Mucosa of gallbladder (tissue), 1 donor: Measurements from ENCODE around the gene CEP250. TPM values are rescaled to one million over a fixed set of nuclear protein-coding genes. Genes with fewer than 3 reads are reported as not detected.
A peak's percentile ranks its signal among the peaks of the same experiment; 100 is the strongest.
"Not testable (repeated sequence)": the region's sequence is repeated elsewhere in the genome, so short reads cannot be mapped to it uniquely, and the experiment has no call there.

Experiments used
- DNase-seq: peaks from one replicate; pipeline ENCODE4 v3.0.0-alpha.2; 2020; ENCODE audit warnings: low spot score
- total RNA-seq: library from RNA; stranded (reverse); gene quantifications from one replicate; pipeline ENCODE4 v1.2.1, GENCODE V29; 2021
- donor health status: DM: no; HTN: no; CAD: no.

The CEP250 gene
- total RNA-seq, 1 donor from 2014 or later, result 33.5 TPM

DNA sequence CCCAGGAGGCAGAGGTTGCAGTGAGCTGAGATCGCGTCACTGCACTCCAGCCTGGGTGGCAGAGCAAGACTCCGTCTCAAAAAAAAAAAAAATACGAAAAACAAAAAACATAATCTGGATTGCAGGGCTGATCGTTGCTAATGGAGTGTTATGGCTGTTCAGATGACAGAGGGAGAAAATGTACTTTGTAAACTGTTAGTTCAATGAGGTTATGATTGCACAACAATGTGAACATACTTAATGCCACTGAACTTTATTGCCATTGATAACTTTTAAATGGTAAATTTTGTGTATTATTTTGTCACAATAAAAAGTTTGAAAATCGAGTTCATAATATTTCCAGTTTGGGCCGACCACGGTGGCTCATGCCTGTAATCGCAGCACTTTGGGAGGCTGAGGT is 63.6 kb downstream of the CEP250 start:
- DNase-seq, result no peak

DNA sequence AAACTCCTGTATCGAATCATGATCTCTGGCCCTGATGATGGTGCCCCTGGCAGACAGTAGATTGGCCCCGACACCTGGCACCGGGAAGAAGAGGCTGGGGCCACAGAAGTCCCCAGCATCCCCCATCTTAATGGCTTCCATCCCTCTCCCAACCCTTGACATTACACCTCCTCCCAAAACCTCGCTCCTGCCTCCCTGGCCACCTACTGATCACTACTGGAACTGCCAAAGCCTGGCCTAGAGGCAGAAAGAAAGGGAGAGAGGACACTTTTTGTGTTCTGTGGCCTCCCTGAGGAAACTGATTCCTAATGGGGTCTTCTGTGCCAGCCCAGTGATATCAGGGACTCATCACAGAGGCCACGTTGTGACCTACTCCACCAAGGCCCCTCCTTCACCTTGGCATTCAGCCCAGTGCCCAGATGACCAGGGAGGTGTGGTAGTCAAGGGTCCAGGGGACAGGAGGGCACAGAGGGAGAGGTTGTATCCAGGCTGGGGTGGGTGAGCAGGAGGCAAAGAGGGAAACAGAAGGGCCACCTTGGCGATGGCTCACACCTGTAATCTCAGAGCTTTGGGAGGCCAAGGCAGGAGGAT is 68.0 kb downstream of the CEP250 start:
- no peak for DNase-seq

DNA sequence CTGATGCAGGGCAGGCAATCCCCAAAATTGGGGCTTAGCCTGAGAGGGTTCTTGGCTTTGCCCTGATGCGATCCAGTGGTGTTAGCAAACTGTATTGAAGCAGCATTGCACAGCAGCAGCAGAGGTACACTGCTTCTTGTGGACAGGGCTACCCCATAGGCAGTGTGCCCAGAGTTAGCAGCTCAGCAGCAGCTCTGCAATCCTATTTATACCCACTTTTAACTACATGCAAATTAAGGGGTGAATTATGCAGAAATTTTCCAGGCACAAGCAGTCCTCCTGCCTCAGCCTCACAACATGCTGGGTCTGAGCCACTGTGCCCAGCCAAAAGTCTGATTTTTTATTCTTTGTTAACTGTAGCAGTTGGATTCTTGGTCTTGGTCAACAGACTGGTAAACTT is 70.2 kb downstream of the CEP250 start:
- no peak for DNase-seq

DNA sequence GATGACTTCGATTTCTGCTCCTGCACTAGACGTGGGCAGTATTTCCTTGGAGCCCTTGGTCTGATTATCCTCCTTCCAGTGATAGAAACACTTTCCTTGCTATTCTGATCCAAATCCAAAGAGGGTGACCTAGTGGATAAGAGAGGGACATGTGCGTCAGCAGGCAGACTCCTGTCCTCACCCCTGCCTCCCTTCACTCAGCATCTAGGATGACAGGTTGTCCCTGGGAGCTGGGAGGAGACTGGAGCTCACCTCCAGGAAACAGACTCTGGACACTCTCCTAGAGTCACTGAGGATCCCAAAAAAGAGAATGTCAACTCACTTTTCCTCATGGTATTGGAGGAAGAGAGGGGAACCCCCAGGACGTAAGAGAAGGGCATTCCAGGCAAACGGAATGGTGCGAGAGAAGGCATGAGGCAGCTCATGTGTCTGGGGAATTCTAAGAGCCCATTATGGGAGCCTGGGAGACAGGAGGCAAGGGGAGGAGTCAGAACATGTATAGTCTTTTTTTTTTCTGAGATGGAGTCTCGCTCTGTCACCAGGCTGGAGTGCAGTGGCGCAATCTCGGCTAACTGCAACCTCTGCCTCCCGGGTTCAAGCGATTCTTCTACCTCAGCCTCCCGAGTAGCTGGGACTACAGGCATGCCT is 71.8 kb downstream of the CEP250 start:
- no peak for DNase-seq

DNA sequence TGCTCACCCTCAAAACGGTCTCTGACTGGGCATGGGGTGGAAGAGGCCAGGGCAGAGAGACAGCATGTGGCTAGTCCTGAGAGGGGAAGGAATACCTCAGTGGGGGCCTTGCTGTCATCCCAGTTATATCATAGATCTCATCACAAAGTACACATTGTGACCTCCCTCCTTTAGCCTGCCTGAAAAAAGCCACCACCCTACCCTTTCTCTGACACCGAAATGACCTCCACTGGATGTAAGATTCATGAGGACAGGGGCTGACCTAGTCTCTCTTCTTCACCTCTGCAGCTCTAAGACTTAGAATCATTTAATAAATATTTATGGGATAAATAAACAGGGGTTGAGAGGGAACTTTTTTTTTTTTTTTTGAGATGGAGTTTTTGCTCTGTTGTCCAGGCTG is 74.2 kb downstream of the CEP250 start, which contains the start of gene C20orf173:
Gene C20orf173 (minus strand): TSS at position 101 of the 400 bp plus-strand sequence. CDS start 279 bp downstream, outside the sequence.
- DNase-seq, result no peak

DNA sequence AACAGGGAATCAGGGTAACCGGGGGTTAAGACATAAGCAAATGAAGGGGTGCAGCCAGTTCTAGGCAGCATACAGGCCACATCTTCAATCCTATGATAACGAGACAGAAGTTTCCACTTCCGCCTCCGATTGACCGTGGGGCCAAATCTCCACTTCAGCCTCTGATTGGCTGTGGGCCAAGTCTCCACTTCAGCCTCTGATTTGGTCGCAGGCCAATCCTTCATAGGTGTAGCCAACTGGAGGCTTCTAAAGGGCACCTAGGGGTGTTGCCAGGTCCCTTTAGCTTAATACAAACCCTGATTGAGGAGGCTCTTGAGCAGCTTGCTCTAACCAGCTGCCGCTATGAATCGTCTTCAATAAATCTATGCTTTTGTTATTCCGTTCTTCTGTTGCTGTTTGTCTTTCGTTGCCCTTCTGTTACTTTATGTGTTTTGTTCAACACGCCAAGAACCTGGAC is 84.4 kb downstream of the CEP250 start:
- DNase-seq, result peak; percentile 54

DNA sequence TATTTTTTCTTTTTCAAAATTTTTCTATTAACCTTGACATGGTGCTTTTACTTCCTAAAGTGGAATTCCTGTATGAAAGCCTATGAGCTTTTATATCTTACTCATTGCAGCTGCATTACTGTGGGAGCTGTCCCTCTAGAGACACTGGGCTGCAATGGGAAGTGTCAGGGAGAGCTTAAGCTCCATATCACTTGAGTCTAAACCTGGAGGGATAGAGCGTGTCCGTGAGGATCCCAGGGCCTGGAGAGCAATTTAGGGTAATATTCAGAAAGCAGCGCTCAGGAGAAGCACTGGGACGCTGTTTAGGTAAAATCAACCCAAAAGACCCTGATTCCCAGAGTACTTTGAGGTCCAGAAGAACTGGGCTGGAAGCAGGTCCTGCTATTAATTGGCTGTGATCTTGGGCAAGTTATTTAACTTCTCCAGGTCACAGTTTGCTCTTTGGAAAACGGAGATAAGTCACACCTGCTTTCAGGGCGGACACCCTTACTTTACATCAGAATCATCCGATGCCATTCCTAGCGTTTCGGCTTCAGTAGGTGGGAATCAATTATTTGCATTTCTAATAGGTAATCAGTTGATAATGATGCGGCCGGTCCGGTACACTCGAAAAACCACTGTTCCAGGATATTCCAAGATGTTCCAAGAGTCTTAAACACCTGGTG is 85.9 kb downstream of the CEP250 start:
- no peak for DNase-seq

DNA sequence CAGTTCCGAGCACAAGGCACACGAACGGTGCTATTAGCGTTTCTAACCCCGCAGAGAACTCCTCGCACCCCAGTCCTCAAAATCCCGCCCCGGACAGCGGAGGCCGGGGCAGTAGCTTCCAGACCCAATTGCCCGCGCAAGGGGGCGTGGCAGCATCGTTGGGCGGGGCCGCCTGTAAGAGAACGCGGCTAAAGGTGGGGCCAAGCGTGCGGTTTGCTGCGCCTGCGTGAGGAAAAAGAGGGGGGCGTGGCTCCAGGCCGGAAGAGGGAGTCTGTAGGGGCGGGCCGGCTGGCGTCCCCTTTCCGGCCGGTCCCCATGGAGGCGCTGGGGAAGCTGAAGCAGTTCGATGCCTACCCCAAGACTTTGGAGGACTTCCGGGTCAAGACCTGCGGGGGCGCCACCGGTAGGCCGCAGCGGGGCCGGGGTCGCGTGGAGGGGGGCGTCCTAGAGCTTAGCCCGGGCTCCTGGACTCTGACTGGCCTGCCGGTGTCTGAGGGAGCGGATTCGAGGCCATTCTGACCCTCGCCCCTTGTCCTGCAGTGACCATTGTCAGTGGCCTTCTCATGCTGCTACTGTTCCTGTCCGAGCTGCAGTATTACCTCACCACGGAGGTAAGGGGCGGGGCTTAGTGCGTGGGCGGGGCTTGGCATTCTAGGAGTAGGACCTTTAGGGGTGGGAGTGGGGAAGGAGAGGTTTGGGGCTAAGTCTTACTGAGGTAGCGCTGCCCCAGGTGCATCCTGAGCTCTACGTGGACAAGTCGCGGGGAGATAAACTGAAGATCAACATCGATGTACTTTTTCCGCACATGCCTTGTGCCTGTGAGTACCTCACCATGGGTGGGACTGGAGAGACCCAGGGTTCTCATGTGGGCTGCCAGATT is 86.6 kb downstream of the CEP250 start, which contains the start of gene ERGIC3:
Gene ERGIC3 (plus strand): TSS at position 296 of the 880 bp plus-strand sequence. CDS start 20 bp downstream, at position 316.
- DNase-seq, result peak; percentile 97

DNA sequence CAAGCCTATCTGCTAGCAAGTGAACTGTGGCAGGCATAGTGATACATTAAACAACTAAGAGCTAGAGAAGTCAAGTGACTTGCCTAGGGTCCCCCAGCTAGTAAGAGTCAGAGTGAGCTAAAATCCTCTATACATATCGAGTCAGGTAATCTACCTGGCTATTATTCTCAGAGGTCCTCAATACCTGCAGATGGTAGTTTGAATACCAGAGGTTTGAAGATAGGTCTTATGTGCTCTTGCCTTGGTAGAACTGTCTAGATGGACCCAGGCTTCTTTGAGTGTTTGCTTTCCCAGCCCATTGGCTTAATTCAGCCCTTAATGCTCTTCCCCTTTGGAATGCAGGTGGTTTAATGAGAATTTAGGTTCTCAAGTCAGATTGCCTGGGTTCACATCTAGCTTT is 87.6 kb downstream of the CEP250 start:
- no peak for DNase-seq

DNA sequence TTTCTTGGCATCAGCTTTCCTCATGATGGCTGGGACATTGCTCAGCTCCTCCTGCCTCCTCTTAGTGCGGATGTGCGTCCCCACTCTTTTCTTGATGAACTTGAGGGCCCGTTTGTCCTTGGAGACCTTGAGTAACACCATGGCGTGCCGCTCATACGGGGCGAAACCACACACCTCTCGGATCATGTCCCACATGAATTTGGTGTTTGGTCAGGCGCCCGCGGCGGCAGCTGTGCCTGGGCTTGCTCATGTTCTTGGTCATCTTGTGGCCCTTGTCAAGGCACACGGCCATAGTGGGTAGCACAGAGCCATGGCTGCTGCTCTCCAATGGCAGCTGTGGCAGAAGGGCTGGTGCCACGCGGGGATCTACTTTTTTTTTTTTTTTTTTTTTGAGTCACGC is 89.0 kb downstream of the CEP250 start:
- DNase-seq, result no peak

DNA sequence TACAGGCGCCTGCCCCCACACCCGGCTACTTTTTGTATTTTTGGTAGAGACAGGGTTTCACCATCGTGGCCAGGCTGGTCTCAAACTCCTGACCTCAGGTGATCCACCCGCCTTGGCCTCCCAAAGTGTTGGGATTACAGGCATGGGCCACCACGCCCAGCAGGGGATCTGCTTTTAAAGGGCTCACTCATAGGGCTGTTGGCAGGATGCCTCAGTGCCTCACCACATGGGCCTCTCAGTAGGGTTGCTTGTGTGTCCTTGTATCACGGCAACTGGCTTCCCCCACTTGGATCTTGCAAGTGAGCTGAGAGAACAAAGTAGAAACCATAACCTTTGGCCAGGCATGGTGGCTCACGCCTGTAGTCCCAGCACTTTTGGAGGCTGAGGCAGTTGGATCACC is 89.5 kb downstream of the CEP250 start:
- DNase-seq, result not testable (repeated sequence)

DNA sequence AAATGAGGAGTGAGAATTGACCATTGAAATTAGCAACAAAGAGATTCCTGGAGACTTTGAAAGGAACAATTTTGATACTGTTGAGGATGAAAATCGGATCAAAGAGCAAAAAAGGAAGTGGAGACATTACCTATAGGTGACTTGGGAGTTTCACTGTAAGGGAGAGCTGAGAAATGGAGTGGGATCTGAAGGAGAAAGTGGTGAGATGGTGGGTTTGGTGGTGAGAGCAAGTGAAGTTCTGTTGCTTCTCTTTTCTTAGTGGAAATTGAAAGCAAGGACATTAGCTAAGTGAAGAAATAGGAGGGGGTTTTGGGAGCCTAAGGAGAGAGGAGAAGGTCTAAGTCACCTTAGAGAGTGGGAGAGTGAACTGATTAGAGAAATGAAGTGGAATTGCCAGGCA is 90.7 kb downstream of the CEP250 start:
- no peak for DNase-seq

DNA sequence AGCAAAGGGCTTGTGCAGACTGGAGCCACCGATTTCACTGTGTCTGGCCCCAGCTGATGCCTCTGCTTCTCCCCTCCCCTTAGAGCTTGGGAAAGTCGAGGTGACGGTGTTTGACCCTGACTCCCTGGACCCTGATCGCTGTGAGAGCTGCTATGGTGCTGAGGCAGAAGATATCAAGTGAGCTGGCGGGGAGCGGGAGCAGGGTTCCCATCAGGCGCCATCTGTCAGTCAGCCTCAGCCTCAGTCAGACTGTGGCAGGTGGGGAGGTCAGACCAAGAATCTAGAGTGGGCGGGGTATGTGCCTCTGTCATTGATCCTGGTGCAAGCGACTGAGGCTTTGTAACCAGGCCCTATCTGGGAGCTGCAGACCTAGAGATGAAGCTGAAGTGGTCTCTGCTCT is 91.9 kb downstream of the CEP250 start:
- no peak for DNase-seq

DNA sequence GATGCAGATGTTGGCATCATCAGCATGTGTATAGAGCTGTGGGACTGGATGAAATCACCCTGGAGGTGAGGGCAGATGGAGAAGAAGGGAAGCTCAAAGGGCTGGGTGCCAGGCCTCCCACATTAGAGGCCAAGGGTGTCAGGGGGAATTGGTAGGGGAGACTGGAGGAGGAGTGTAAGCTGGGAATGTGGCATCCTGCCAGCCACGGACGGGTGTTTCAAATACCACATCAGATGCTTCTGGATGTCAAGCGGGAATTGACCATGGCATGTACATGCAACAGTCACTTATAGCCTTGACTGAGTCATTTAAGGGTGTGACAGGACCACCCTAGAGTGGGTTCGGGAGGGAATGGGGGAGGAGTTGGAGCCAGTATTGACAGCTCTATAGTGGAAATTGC is 96.1 kb downstream of the CEP250 start:
- no peak for DNase-seq

DNA sequence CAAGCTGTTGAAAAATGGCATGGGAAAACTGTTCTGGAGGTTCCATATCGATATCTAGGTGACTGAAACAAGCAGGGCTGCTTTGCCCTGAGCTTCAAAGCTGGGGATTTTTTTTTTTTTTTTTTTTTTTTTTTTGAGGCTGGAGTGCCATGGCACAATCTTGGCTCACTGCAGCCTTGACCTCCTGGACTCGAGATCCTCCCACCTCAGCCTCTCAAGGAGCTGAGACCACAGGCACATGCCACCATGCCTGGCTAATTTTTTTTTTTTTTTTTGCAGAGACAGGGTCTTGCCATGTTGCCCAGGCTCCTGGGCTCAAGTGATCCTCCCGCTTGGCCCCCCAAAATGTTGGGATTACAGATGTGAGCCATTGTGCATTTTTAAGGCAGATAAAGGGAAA is 97.5 kb downstream of the CEP250 start:
- DNase-seq, result no peak

DNA sequence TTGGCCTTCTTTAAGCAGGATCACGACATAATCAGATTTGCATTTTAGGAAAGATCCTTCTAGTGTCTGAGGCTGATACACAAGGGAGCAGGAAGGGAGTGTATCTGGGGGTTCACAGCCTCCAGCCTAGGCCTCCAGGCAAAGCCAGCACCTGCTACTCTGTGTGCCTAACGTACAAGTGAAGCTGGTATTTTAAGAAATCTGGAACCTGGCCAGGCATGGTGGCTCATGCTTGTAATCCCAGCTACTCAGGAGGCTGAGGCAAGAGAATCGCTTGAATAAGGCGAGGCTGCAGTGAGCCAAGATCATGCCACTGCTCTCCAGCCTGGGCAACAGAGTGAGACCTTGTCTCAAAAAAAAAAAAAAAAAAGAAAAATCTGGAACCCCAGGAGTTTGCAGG is 100.1 kb downstream of the CEP250 start:
- DNase-seq, result not testable (repeated sequence)

DNA sequence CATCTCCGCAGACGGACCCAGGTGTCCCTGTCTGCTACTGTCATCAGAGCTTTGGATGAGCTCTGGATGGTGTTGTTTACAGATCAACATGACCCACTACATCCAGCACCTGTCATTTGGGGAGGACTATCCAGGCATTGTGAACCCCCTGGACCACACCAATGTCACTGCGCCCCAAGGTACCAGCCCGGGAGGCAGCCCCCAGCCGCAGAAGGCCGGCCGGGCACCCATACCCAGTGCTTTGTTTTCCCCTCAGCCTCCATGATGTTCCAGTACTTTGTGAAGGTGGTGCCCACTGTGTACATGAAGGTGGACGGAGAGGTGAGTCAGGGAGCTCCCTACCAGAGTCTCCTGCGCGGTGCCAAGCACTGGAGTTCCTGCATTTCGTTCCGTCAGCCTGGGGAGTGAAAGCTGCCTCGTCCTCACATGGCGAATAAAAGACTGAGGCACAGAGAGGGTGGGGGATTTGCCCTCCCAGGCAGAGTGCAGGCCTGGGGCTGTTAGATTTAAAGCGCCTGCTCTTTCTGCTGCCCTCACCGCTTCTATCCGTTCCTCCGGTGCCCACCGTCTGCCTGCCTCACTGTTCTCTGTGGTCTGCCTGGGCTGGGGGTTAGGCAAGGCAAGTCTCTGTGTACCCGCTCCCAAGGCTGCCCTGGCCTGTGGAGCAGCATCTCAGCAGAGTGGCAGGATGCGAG is 100.7 kb downstream of the CEP250 start:
- no peak for DNase-seq

DNA sequence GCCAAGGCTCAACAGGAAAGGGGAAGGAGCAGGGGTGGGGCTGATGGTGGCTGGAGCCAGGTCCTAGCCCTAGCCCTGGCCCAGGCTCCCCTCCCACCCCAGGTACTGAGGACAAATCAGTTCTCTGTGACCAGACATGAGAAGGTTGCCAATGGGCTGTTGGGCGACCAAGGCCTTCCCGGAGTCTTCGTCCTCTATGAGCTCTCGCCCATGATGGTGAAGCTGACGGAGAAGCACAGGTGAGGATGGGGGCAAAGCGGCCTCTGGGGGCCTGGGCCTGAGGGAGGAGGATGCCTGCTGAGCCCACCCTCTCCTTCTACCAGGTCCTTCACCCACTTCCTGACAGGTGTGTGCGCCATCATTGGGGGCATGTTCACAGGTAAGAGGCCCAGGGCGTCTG is 101.5 kb downstream of the CEP250 start:
- DNase-seq, result no peak

DNA sequence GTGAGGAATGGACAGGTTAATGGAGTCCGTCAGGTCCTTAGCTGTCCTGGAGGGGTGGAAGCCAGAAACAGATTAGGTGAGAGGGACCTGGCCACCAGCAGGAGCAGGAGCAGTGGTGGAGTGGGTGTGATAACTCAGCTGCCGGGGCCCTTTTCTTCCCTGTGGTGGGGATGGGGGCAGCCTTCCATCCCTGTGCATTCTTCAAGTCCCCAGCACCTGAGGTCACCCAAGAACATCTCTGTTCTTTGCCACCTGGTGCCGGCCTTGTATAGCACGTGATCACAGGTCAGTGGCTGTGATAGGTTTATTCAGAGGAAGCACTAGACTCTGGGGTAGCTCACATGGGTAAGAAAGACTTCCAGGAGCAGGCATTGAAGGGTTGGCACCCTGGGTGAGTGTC is 103.1 kb downstream of the CEP250 start:
- no peak for DNase-seq

DNA sequence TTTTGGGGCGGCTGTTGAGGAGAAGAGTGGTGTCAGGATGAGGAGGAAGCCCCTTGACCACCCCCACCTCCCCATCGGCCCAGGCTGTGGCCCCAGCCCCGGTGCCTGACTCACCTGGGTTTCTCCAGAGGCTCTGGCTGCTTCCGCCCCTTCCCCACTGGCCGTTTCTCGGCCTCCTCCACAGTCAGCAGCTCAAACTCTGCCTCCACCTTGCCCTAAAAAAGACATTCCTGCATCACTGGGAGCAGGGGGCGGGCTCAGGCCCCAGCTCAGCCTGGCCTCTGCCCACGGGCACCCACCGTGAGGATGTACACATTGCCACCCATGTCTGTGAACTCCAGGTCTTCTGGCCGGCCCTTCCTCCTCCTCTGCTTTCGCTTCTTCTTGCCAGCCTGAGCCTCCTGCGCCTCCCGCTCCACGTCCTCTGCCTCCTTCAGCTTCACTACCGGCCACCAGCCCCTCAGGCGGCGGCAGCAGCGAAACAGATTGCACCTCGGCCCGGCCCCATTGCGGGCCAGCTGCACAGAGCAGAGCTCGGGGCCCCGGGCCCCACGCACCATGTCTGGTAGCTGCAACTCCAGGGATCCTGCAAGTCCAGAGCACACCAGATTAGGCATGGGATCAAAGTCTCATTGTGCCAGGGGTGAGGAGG is 103.8 kb downstream of the CEP250 start:
- DNase-seq, result no peak

DNA sequence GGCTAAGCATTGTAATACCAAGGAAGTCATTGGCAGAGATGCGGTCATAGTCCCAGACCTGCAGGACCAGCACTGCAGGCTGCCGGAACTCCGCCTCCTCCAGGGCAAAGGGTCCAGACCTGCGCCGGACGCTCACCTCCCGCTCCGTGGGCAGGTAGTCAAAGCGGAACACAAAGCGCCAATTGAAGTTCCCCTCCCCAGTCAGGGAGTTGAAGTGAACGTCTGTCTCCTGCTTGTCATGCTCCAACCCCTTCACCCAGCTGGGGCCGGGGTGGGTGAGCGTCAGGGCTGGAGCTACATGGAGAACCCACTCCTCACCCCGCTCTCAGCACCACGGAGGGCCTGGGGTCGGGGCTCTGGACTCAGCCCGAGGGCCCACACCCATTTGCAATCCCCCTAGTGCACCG is 104.7 kb downstream of the CEP250 start:
- DNase-seq, result peak; percentile 49
